ENCODE results near the gene COL21A1.

The COL21A1 gene

GRCh38 chr6:56101141-56101553 lies 146.2 kb downstream of the COL21A1 start:
- DNase-seq, result no peak

- DNase-seq, result no peak
Measured at GRCh38 chr6:56096946-56097621, 150.3 kb downstream of the COL21A1 start.

DNA sequence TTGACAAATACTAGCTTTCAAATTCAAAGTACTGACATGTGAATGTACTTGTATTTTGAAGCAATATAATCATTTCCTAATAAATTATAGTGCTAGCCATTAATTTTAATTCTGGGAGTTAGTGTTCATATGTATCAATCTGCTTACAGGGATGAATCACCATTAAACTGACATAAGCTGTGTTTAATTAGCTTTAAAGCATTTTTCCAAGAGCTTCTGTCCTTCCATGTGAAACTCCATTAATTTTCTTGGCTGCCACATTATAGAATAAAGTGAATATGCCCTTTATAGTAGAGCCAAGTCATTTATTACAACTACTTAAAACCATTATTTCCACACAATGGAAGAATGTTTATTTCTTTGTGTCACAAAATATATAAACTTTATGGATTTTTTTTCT lies 150.8 kb downstream of the COL21A1 start:
- no peak for DNase-seq

- DNase-seq, result no peak
Measured at GRCh38 chr6:56093776-56094175, 153.6 kb downstream of the COL21A1 start.

DNA sequence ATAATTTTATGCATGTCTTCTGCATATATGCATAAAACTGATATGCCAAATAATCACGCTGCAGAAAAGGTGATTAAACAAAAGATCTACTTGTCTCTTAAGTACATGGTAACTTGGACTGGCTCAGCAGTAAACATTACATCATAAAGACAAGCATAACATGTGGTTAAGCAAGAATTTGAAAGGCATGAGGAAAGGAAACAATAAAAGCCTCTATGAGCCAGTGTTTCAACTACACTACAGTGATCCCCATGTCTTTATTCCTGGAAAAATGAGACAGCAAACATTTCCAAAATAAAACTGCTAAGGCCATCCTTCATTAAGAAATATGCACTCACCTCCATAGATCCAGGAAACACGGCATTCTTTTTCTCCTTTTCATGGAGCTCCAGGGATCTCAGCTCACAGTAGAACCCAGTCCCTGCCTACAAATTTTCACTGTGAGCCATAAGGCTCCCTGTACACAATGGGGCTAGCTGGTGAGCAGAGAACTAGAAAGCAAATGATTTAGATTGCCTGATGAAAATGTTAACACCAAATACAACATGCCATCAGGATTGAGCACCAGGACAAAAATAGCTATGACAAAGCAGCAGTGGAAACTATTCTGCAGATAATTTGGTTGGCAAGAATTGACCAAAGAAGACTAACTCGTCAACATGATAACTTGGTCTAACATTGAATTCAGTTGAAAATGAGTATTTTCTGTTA lies 156.1 kb downstream of the COL21A1 start:
- DNase-seq, result no peak

GRCh38 chr6:56088641-56089040 lies 158.7 kb downstream of the COL21A1 start:
- no peak for DNase-seq

DNA sequence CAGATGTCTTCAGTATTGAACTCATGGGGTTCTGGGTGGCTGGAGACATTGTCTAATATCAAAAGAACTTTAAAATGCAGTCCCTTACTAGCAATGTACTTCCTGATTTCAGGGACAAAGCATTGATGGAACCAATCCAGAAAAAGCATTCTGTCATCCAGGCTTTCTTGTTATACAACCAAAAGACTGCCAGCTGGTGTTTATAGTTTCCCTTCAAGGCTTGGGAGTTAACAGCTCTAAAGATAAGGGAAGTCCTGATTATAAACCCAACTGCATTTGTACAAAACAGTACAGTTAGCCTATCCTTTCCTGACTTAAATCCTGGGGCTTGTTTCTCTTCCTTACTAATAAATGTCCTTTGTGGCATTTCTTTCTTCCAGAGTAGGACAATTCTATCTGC lies 160.0 kb downstream of the COL21A1 start:
- DNase-seq, result no peak

- no peak for DNase-seq
Measured at GRCh38 chr6:56079751-56080540, 167.4 kb downstream of the COL21A1 start.

DNA sequence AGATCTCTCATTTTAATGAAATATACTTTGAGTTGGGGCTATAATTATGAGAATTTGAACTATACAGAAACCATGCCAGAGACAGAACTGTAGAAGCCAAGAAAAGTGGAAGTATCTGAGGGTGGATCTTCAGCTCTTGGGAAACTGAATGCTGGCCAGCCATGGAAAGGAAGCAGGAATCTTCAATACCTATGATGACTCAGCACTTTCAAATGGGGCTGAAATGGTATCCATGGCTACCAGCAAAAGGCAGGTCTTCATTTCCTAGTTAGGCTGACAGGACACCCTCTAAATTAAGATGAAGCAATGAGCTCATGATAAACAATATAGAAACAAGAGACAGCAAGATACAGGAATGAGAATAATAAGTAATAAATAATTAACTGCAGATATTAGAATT lies 171.3 kb downstream of the COL21A1 start:
- DNase-seq, result no peak

DNA sequence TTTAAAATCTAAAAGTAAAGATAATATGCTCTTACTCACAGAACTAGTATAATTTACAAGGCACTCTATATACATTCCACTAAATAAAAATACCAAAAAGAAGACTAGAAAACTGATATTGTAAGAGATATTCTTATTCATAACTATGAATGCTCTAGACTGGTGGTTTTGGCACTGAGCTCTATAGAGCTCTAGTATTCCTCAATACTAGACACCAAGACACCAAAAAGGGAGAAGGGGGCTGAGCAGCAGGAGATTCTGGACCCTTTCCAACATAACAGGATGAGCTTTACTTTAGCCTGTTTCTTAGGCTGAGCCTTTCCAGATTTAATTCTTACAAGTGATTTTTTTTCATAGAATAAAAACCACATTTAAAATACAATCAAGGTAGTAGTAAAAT lies 173.6 kb downstream of the COL21A1 start:
- no peak for DNase-seq

- no peak for DNase-seq
Measured at GRCh38 chr6:56073315-56073714, 174.1 kb downstream of the COL21A1 start.

- no peak for DNase-seq
Measured at GRCh38 chr6:56072856-56073255, 174.5 kb downstream of the COL21A1 start.

GRCh38 chr6:56065408-56065807 lies 182.0 kb downstream of the COL21A1 start:
- no peak for DNase-seq

DNA sequence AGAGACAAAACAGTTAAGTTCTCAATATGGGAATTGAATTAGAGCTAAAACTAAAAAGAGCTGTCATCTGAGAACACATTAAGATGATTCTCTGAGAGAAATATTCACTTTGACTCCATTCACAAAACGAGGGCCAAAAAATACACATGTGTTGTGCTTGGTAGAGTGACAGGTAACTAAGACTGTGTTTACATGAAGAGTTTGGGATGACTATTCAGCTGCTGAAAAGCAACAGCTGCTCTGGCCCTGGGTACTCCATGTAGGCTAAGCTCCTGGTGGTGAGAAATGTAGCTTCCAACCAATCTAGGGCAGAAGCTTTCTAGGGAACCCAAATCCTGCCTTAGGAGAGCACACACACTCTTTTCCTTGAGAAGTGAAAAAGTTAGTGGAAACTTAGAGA lies 184.5 kb downstream of the COL21A1 start:
- DNase-seq, result no peak

DNA sequence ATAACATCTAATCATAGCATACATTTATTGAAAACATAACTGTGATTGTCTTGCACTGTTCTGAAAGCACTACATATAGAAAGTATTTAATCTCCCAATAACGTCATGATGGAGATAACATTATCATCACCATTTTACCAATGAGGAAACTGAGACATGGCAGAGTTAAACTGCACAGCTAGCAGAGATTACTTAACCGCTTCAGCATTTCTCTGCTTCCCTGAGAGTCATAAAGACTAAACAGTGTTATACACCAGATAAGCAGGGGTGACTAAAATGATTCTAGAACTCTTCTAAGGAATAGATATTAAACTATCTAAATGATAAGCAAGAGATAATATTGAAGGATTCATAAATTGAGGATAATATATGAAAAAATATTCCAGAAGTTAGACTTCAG lies 188.7 kb downstream of the COL21A1 start:
- DNase-seq, result no peak

- no peak for DNase-seq
Measured at GRCh38 chr6:56055081-56055704, 192.2 kb downstream of the COL21A1 start.

DNA sequence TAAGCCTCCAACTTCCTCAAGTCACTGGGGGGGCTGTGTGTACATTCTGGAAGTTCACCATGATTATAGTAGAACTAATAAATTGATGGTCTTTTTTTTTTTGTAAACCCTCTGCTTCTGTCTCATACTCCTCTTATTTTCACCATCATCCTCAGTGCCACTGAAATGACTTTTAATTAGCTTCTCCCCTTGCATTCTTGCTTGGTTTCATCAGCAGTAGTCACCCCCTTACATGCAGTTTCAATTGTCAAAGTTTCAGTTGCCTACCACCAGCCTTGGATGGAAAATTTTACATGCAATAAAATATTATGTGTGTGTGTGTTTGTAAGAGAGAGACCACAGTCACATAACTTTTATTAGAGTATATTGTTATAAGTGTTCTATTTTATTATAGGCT lies 196.2 kb downstream of the COL21A1 start:
- no peak for DNase-seq

DNA sequence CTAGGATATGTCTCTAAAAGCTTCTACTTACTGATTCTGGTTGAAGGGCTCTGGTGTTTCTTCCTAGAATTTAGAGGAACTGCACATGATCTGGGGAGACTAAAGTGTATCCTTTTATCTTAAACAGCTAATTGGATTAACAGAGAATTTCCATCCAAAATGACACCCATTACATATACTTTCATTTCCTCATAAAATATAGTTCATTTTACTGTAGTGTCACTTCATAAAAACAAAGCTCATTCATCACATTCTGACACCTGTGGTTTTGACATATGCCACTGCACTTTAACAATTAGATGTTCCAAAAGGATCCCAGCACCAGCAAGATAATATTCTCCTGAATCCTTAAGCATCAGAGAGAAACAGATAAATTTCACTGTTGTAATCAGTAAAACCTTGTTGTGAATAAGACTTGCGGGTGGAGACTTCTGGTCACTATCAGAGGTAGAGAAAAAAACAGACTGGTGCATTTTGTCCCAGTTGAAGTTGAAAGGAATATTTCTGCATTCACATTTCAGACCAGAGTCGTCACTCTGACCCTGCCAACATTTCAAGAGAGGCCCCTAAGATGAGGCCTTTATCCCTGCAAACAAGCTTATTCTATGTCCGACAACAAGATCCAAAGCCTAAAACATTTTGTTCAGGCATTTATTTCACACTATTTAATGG lies 196.7 kb downstream of the COL21A1 start:
- DNase-seq, result no peak

- DNase-seq, result no peak
Measured at GRCh38 chr6:56048601-56049000, 198.8 kb downstream of the COL21A1 start.

DNA sequence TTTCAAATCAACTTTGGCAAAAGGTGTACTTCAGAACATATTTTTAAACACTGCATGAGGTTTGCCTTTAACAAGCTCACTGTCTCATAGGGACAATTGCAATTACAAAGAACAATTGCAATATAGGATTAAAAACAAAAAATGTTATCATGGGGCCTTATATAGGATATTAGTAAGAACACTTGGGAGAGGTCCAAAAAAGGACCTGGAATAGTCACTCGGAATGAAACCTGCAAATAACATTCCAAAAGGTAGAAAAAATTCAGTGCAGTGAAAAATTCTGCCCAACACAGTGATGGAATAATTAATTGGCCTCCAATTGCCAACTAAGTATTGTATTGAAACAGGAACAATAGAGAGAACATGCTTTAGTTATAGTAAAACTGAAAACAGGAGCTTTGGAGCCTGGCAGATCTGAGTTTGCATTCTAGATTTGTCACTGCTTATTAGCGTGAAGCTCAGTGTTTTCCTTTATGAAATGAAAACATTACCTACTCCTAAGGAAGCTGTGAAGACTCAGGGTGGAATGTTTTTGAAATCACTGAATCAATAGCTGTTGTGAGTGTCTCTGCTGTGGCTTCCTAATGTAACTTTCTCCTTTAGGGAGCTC lies 199.3 kb downstream of the COL21A1 start:
- DNase-seq, result no peak

DNA sequence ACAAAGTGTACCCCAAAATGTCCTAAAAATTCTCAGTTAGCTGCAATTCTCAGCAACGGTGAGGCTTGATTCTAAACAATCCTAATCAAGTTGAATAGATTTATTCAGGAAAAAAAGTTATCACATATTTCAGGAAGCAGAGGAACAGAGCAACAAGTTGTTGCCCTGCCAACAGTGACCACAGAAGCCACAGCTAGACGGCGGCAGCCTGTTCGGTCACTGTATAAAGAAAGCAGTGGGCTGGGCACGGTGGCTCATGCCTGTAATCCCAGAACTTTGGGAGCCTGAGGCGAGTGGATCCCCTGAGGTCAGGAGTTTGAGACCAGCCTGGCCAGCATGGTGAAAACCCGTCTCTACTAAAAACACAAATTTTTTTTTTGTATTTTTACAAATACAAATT lies 200.8 kb downstream of the COL21A1 start:
- no peak for DNase-seq

GRCh38 chr6:56043761-56044160 lies 203.6 kb downstream of the COL21A1 start:
- DNase-seq, result no peak

All from activated CD4-positive, CD25-positive, alpha-beta regulatory T cell treated with anti-CD3 and anti-CD28 coated beads, Interleukin-2, amount 50 U/mL, for 72 hours (primary cell).